ENCODE measurements around the gene C6orf89. TPM values are rescaled to one million over a fixed set of nuclear protein-coding genes. Genes with fewer than 3 reads are reported as not detected.

Gene C6orf89
- total RNA-seq, 1 experiment from 2014 or later, result 32.9 TPM

DNA sequence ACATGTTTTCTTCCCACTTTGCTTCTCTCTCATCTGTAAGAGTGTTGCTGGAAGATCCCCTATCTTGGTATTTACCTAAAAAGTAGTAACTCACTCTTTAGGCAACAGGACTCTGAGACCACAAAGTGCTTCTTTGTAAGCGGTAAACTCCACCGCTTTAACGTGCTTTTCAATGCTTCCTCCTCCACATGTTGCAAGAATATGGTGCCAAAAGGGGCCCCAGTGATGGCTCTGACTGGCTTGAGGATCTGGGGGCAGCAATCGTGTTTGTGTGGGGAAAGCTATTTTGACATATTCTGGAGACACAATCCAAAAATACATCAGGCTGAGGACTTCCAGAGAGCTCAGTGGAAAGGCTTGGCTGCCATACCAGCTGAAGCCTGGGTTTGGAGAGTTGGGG, 34.1 kb upstream of the C6orf89 start:
- POLR2A ChIA-PET, result no interaction called here

DNA sequence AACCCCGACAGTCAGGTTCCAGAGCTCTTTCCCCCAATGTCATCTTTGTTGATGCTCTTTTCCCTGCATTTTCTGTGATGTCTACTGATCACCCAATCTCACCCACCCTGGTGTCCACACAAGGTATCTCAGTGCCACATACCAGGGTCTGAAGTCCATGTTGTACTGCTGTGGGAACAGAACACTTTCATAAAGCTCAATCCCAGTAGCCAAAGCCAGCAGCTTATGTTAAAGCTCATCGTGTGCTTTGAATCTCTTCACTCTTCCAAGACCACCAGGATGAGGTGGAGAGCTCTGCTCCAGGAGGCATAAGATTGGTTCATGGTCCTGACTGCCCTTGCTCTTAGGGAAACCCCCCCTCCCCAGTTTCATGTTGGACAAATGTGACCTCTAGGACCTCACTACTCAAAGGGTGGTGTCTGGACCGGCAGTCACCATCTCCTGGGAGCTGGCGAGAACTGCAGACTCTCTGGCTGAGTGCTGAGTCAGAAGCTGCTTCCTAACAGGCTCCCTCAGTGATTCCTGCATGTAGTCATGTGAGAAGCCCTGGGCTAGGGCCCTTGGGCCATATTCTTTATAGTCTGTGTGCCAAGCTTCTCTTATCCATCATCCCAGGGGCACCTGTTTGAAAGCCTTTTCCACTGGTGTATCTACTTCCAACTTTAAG, 33.1 kb upstream of the C6orf89 start:
- Histone ChIP-seq H3K9me3 (ENCODE audit: control insufficient read depth in 1 of 2, insufficient read depth in 1 of 2, low read depth in 1 of 2, low read length in 2 of 2) (no peaks in the 10 kb centered on the region), H3K36me3 (ENCODE audit: control insufficient read depth in 1 of 2, insufficient read depth in 2 of 2, low read length in 2 of 2) (peaks cover 5 to 16% of the 10 kb centered on the region in 2 experiments; a peak in 3 of 4 replicates), H3K9ac (ENCODE audit: low read length) (no peak overlapping the region), H3K9me2 (ENCODE audit: insufficient read depth) (no peaks in the 10 kb centered on the region), H4K20me1 (ENCODE audit: insufficient read depth) (no peaks in the 10 kb centered on the region), H3K27me3 (ENCODE audit: insufficient read depth, low read length) (no peaks in the 10 kb centered on the region), H3K4me2 (ENCODE audit: low read length) (no peak overlapping the region), H3K4me3 (replicated peaks in 1 of 2; ENCODE audit: low read depth in 1 of 2, low read length in 2 of 2) (no peak overlapping the region), H3K4me1 (ENCODE audit: control insufficient read depth in 1 of 2, insufficient read depth in 2 of 2, low read length in 2 of 2) (no peaks in the 10 kb centered on the region; a peak in 1 of 4 replicates), H2AFZ (ENCODE audit: low read depth, low read length, poor library complexity, severe bottlenecking) (no peak overlapping the region), H3K79me2 (ENCODE audit: insufficient read depth, low read length) (peaks cover 7% of the 10 kb centered on the region; the same call in 1 of the 2 replicates), H3K27ac (ENCODE audit: low read depth, low read length) (no peak overlapping the region)
- ChIA-PET CTCF (interaction anchor here (0.8 to 4.3 kb wide), 7 partner anchors 10 to 94 kb away, joined by 3 to 32 read pairs (median 7); partner anchors contain the start of genes C6orf89 and PPIL1), RAD21 (ENCODE audit: low non-redundant PET in 1 of 2, low total read pairs in 2 of 2, uncharacterized antibody in 2 of 2, unreplicated experiment in 2 of 2) (no interaction called here), POLR2A (no interaction called here)
- DNase-seq (ENCODE audit: low read depth, low spot score), result no peak
- BruUV-seq (replicated peaks), result no TSS peak
- intact Hi-C loops (cut with micrococcal nuclease), result no loop called here
- ATAC-seq, result 0 out of 2 replicates have a peak, but pooled peaks have one; percentile 30
- TF ChIP-seq SP1 (IDR thresholded peaks at IDR 0.05; ENCODE audit: low read depth) (no peak), EGR1 (IDR thresholded peaks at IDR 0.05; ENCODE audit: low read depth) (no peak), TCF7L2 (IDR thresholded peaks at IDR 0.05; ENCODE audit: borderline replicate concordance, extremely low read depth, insufficient read depth, insufficient read length) (no peak), CEBPB (IDR thresholded peaks at IDR 0.05; ENCODE audit: low read depth) (no peak), SIN3A (IDR thresholded peaks at IDR 0.05; ENCODE audit: low read depth) (no peak), POLR2A (IDR thresholded peaks at IDR 0.05; ENCODE audit: borderline replicate concordance, extremely low read depth, insufficient read depth, insufficient read length) (no peak), YY1 (IDR thresholded peaks at IDR 0.05; ENCODE audit: extremely low read depth, insufficient replicate concordance, low read depth, low read length) (no peak), FOSL1 (IDR thresholded peaks at IDR 0.05; ENCODE audit: low read depth) (no peak), CBX3 (IDR thresholded peaks at IDR 0.05; ENCODE audit: low read depth) (no peak), EZH2phosphoT487 (IDR thresholded peaks at IDR 0.05; ENCODE audit: borderline replicate concordance) (no peak), ZNF274 (IDR thresholded peaks at IDR 0.05; ENCODE audit: low read depth, low read length) (no peak)
- TF ChIP-seq, protein P1, sequence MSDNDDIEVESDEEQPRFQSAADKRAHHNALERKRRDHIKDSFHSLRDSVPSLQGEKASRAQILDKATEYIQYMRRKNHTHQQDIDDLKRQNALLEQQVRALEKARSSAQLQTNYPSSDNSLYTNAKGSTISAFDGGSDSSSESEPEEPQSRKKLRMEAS (IDR thresholded peaks at IDR 0.05), result no peak
- TF ChIP-seq, protein P2, sequence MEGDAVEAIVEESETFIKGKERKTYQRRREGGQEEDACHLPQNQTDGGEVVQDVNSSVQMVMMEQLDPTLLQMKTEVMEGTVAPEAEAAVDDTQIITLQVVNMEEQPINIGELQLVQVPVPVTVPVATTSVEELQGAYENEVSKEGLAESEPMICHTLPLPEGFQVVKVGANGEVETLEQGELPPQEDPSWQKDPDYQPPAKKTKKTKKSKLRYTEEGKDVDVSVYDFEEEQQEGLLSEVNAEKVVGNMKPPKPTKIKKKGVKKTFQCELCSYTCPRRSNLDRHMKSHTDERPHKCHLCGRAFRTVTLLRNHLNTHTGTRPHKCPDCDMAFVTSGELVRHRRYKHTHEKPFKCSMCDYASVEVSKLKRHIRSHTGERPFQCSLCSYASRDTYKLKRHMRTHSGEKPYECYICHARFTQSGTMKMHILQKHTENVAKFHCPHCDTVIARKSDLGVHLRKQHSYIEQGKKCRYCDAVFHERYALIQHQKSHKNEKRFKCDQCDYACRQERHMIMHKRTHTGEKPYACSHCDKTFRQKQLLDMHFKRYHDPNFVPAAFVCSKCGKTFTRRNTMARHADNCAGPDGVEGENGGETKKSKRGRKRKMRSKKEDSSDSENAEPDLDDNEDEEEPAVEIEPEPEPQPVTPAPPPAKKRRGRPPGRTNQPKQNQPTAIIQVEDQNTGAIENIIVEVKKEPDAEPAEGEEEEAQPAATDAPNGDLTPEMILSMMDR (IDR thresholded peaks at IDR 0.05 in 2 of 3, conservative IDR thresholded peaks at IDR 0.05 in 1 of 3; ENCODE audit: borderline replicate concordance in 1 of 3, insufficient read depth in 1 of 3, low read depth in 2 of 3, low read length in 2 of 3), result no peak

More for the DNA sequence above, 34.1 kb upstream of the C6orf89 start:
- no peak overlapping the region for H3K27ac ChIP-seq (ENCODE audit: low read depth, low read length)
- ATAC-seq (no peak), DNase-seq (ENCODE audit: low read depth, low spot score) (no peak)
- ChIA-PET RAD21 (ENCODE audit: low non-redundant PET in 1 of 2, low total read pairs in 2 of 2, uncharacterized antibody in 2 of 2, unreplicated experiment in 2 of 2) (interaction anchor here in 1 of 2 experiments (0.9 kb wide), 1 partner anchor 42 kb away, joined by 3 read pairs; no protein-coding TSS in a partner anchor), CTCF (interaction anchor here (0.8 to 4.3 kb wide), 10 partner anchors 9 to 359 kb away, joined by 3 to 32 read pairs (median 6); partner anchors contain the start of gene PPIL1)
- no peaks in the 10 kb centered on the region for H3K27me3 ChIP-seq (ENCODE audit: insufficient read depth, low read length)
- H3K4me1 ChIP-seq (ENCODE audit: control insufficient read depth in 1 of 2, insufficient read depth in 2 of 2, low read length in 2 of 2), result no peaks in the 10 kb centered on the region; a peak in 1 of 4 replicates
- no TSS peak for BruUV-seq (replicated peaks)
- no peaks in the 10 kb centered on the region for H3K9me2 ChIP-seq (ENCODE audit: insufficient read depth)
- TF ChIP-seq YY1 (IDR thresholded peaks at IDR 0.05; ENCODE audit: extremely low read depth, insufficient replicate concordance, low read depth, low read length) (no peak), CEBPB (IDR thresholded peaks at IDR 0.05; ENCODE audit: low read depth) (no peak), POLR2AphosphoS5 (IDR thresholded peaks at IDR 0.05; ENCODE audit: low read depth, low read length) (no peak), ZNF274 (IDR thresholded peaks at IDR 0.05; ENCODE audit: low read depth, low read length) (no peak), SP1 (IDR thresholded peaks at IDR 0.05; ENCODE audit: low read depth) (no peak), JUND (IDR thresholded peaks at IDR 0.05) (no peak), EZH2phosphoT487 (IDR thresholded peaks at IDR 0.05; ENCODE audit: borderline replicate concordance) (no peak), ZFX (IDR thresholded peaks at IDR 0.05) (no peak)
- intact Hi-C loops (cut with micrococcal nuclease), result loop anchor here (2.0 kb wide), 1 partner anchor 85 kb away; no protein-coding TSS in a partner anchor
- no peak overlapping the region for H3K4me3 ChIP-seq (replicated peaks in 1 of 2; ENCODE audit: low read depth in 1 of 2, low read length in 2 of 2)
- H3K79me2 ChIP-seq (ENCODE audit: insufficient read depth, low read length), result no peaks in the 10 kb centered on the region
- H2AFZ ChIP-seq (ENCODE audit: low read depth, low read length, poor library complexity, severe bottlenecking), result no peak overlapping the region
- no peaks in the 10 kb centered on the region for H4K20me1 ChIP-seq (ENCODE audit: insufficient read depth)
- H3K36me3 ChIP-seq (ENCODE audit: control insufficient read depth in 1 of 2, insufficient read depth in 2 of 2, low read length in 2 of 2), result peaks cover 5 to 16% of the 10 kb centered on the region in 2 experiments; a peak in 3 of 4 replicates
- no peaks in the 10 kb centered on the region for H3K9me3 ChIP-seq (ENCODE audit: control insufficient read depth in 1 of 2, insufficient read depth in 1 of 2, low read depth in 1 of 2, low read length in 2 of 2)
- H3K9ac ChIP-seq (ENCODE audit: low read length), result no peak overlapping the region
- H3K4me2 ChIP-seq (ENCODE audit: low read length), result no peak overlapping the region

All from HCT116 (cell line).